Measurements from ENCODE around the gene BMP6. TPM values are rescaled to one million over a fixed set of nuclear protein-coding genes. Genes with fewer than 3 reads are reported as not detected.

BMP6 gene
- total and polyA plus RNA-seq, 7 donors = 0.64 to 5.3 (median 2.2) TPM; not detected in 2

DNA sequence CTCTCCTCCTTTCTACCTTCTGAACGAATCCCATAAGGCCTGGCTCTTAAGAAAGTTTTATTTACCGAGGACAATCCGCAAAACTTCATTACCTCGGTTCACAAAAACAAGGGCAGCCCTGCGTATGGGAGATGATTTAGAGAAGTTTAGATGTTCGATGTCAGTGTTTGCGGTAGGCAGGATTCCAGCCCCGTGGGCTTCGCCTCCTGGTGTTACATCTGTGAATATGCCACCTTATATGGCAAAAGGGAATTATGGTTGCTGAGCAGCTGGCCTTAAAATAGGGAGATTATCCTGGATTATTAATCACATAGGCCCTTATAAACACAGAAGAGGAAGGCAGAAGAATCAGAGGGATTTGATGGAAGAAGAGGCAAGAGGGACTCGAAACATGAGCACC, 21.1 kb downstream of the BMP6 start:
- H3K9me3 ChIP-seq = no peaks in the 10 kb centered on the region
- no peak overlapping the region for H3K4me3 ChIP-seq
- WGBS, 2 donors = 84 to 89% methylated on average over 10 of the region's 10 CpGs
- H3K27ac ChIP-seq = no peak overlapping the region
- TF ChIP-seq POLR2AphosphoS5 (IDR thresholded peaks at IDR 0.05) = no peak
- TF ChIP-seq EP300 (IDR thresholded peaks at IDR 0.05) = no peak
- TF ChIP-seq, protein P1, sequence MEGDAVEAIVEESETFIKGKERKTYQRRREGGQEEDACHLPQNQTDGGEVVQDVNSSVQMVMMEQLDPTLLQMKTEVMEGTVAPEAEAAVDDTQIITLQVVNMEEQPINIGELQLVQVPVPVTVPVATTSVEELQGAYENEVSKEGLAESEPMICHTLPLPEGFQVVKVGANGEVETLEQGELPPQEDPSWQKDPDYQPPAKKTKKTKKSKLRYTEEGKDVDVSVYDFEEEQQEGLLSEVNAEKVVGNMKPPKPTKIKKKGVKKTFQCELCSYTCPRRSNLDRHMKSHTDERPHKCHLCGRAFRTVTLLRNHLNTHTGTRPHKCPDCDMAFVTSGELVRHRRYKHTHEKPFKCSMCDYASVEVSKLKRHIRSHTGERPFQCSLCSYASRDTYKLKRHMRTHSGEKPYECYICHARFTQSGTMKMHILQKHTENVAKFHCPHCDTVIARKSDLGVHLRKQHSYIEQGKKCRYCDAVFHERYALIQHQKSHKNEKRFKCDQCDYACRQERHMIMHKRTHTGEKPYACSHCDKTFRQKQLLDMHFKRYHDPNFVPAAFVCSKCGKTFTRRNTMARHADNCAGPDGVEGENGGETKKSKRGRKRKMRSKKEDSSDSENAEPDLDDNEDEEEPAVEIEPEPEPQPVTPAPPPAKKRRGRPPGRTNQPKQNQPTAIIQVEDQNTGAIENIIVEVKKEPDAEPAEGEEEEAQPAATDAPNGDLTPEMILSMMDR (IDR thresholded peaks at IDR 0.05) = no peak
- no peak for TF ChIP-seq POLR2A (IDR thresholded peaks at IDR 0.05)
- intact Hi-C loops (cut with DNase I) = no loop called here
- no peaks in the 10 kb centered on the region for H3K4me1 ChIP-seq
- H3K27me3 ChIP-seq = peaks cover 0 to 7% (median 0%) of the 10 kb centered on the region in 3 donors
- no peak for DNase-seq
- H3K36me3 ChIP-seq = no peaks in the 10 kb centered on the region

DNA sequence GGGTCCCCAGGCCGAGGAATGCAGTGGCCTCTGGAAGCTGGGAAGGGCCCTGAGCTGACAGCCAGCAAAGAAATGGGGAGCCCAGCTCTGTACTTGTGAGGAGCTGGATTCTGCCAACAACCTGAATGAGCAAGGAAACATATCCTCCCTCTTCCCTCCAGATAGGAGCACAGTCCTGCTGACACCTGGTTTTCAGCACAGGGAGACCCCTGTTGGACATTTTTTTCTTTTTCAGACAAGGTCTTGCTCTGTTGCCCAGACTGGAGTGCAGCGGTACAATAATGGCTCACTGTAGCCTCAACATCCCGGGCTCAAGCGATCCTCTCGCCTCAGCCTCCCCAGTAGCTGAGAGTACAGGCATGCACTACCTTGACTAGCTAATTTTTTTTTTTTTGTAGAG, 21.5 kb downstream of the BMP6 start:
- intact Hi-C loops (cut with DNase I) = no loop called here
- Histone ChIP-seq H3K4me1 (no peaks in the 10 kb centered on the region), H3K27me3 (peaks cover 0 to 7% (median 0%) of the 10 kb centered on the region in 3 donors), H3K9me3 (no peaks in the 10 kb centered on the region), H3K27ac (no peak overlapping the region), H3K36me3 (no peaks in the 10 kb centered on the region), H3K4me3 (no peak overlapping the region)
- WGBS, 2 donors = 93% methylated on average over 5 of the region's 5 CpGs
- DNase-seq = no peak
- TF ChIP-seq POLR2A (IDR thresholded peaks at IDR 0.05) (no peak), POLR2AphosphoS5 (IDR thresholded peaks at IDR 0.05) (no peak), EP300 (IDR thresholded peaks at IDR 0.05) (no peak)
- TF ChIP-seq, protein P1 (IDR thresholded peaks at IDR 0.05) = no peak

DNA sequence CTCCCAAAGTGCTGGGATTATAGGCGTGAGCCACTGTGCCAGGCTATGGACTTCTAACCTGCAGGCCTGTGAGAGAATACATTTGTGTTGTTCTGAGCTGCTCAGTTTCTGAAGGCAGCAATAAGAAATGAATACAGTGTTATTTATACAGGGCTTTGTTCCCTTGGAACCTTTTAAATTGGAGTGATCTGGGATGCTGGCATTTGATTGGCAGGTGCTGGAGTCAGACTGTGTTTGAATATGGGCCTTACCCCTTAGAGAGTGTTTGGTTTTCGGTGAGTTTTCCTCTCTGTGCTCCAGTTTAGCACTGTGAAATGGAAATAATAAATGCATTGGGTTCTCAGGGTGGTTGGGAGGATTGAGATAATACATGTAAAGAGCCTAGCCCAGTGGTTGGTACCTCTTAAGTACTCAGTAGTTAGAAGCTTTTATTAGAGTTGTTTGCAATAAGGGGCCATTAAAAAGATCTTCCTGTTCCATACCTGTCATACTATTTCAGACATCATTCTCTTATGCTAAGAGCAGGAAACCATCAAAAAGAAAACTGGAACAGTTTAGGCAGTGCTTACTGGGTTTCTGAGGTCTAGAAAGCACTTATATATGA, 22.1 kb downstream of the BMP6 start:
- 92 to 93% methylated on average over 2 of the region's 2 CpGs for WGBS, 2 donors
- DNase-seq = no peak
- TF ChIP-seq POLR2A (IDR thresholded peaks at IDR 0.05) = no peak
- TF ChIP-seq POLR2AphosphoS5 (IDR thresholded peaks at IDR 0.05) = no peak
- TF ChIP-seq, protein P1 (IDR thresholded peaks at IDR 0.05) = no peak
- TF ChIP-seq EP300 (IDR thresholded peaks at IDR 0.05) = no peak

DNA sequence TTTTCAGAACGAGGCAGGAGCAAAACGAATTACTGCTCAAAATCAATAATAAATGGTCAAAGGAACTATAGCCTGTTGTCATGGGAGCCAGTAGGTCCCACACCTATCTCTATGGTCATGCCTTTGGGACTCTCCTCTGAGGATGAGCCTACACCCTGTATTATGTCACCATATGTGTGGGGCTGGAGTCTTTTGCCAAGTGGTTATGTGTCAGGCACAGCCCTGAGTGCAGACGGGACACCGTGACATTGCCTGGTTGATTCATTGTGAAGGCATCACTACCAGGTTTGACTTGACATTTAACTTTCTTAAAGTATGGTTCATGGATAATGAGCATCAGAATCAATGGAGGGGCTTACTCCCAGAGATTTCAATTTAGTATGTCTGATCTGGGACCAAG, 23.6 kb downstream of the BMP6 start:
- no peaks in the 10 kb centered on the region for H3K4me1 ChIP-seq
- no peaks in the 10 kb centered on the region for H3K36me3 ChIP-seq
- H3K27ac ChIP-seq = no peak overlapping the region
- no peaks in the 10 kb centered on the region for H3K27me3 ChIP-seq
- no peak overlapping the region for H3K4me3 ChIP-seq
- no peak for DNase-seq
- no peaks in the 10 kb centered on the region for H3K9me3 ChIP-seq
- 85 to 92% methylated on average over 4 of the region's 4 CpGs for WGBS, 2 donors
- TF ChIP-seq EP300 (IDR thresholded peaks at IDR 0.05) (no peak), POLR2A (IDR thresholded peaks at IDR 0.05) (no peak), POLR2AphosphoS5 (IDR thresholded peaks at IDR 0.05) (no peak)
- TF ChIP-seq, protein P1 (IDR thresholded peaks at IDR 0.05) = no peak
- intact Hi-C loops (cut with DNase I) = no loop called here

More for the DNA sequence above, 22.1 kb downstream of the BMP6 start:
- Histone ChIP-seq H3K4me1 (no peaks in the 10 kb centered on the region), H3K27me3 (peaks cover 0 to 7% (median 0%) of the 10 kb centered on the region in 3 donors), H3K27ac (no peak overlapping the region), H3K36me3 (no peaks in the 10 kb centered on the region), H3K4me3 (no peak overlapping the region), H3K9me3 (no peaks in the 10 kb centered on the region)
- intact Hi-C loops (cut with DNase I) = no loop called here

DNA sequence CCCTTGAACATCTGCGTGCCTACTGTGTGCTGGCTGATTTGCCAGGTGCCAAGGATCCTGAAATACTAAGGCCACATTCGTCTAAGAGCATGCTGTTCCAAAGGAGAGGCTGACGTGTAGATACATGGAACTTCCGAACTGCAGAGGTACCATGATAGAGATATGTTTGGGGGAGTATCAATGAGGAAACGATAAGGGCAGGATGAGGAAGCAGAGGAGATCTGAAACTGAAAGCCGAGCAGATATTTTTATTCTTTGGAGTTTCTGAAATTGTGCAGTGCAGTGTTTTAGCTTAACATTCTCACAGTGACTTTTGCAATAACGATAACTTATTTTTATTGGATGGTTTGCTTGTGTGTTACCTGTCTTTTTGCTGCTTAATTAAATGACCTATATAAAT, 24.3 kb downstream of the BMP6 start:
- H3K4me1 ChIP-seq = no peaks in the 10 kb centered on the region
- 81 to 88% methylated on average over 7 of the region's 7 CpGs for WGBS, 2 donors
- no peaks in the 10 kb centered on the region for H3K36me3 ChIP-seq
- TF ChIP-seq, protein P1 (IDR thresholded peaks at IDR 0.05) = no peak
- no peak for TF ChIP-seq EP300 (IDR thresholded peaks at IDR 0.05)
- no peaks in the 10 kb centered on the region for H3K9me3 ChIP-seq
- H3K4me3 ChIP-seq = no peak overlapping the region
- intact Hi-C loops (cut with DNase I) = no loop called here
- H3K27me3 ChIP-seq = no peaks in the 10 kb centered on the region
- no peak overlapping the region for H3K27ac ChIP-seq
- DNase-seq = no peak

Data from sigmoid colon (tissue), 7 donors.